Kidney (tissue), 14 donors: Measurements from ENCODE around the gene MEI4. TPM values are rescaled to one million over a fixed set of nuclear protein-coding genes. Genes with fewer than 3 reads are reported as not detected.

Source experiments
- DNase-seq, 5 donors: peaks; one replicate each; pipeline ENCODE4 v3.0.0-alpha.2; 2013 to 2020
- FAIRE-seq: peaks from 2 replicates; lab custom pipeline; 2012; peaks lifted over from hg19 to GRCh38; lab: Jason Lieb, UNC
- H3K27ac ChIP-seq, 2 donors: one replicate each; pipeline ENCODE4 v1.7.0; 2013; ENCODE audit warnings: low read depth in 2 of 2, low read length in 2 of 2, inconsistent platforms in 1 of 2
- H3K27me3 ChIP-seq: one replicate; pipeline ENCODE4 v1.7.1; 2013; ENCODE audit warnings: low read length, inconsistent platforms; ENCODE audit not compliant: control insufficient read depth, insufficient read depth
- H3K36me3 ChIP-seq, 3 donors: one replicate each; pipeline versions ENCODE4 v1.7.0 to v1.7.1; 2013; ENCODE audit warnings: low read length in 3 of 3, control low read depth in 1 of 3, inconsistent platforms in 1 of 3; ENCODE audit not compliant: insufficient read depth in 3 of 3, control insufficient read depth in 2 of 3
- H3K4me1 ChIP-seq, 3 donors: one replicate each; pipeline versions ENCODE4 v1.7.0 to v1.7.1; 2013; ENCODE audit warnings: low read length in 3 of 3, inconsistent platforms in 1 of 3, low read depth in 1 of 3; ENCODE audit not compliant: control insufficient read depth in 2 of 3, insufficient read depth in 2 of 3
- H3K4me3 ChIP-seq, 3 donors: one replicate each; pipeline versions ENCODE4 v1.7.0 to v1.8.1; 2013; ENCODE audit warnings: low read length in 3 of 3, control low read depth in 1 of 3, inconsistent platforms in 1 of 3
- H3K9ac ChIP-seq, 3 donors: one replicate each; pipeline versions ENCODE4 v1.7.0 to v1.7.1; 2013; ENCODE audit warnings: low read length in 3 of 3, control low read depth in 1 of 3, inconsistent platforms in 1 of 3
- H3K9me3 ChIP-seq, 3 donors: one replicate each; pipeline versions ENCODE4 v1.7.0 to v1.7.1; 2013; ENCODE audit warnings: low read length in 3 of 3, control low read depth in 1 of 3, inconsistent platforms in 1 of 3; ENCODE audit not compliant: control insufficient read depth in 2 of 3, insufficient read depth in 1 of 3
- CTCF ChIP-seq: IDR thresholded peaks from 3 replicates; pipeline ENCODE4 v1.5.1; 2012; ENCODE audit warnings: mild to moderate bottlenecking, moderate library complexity, borderline replicate concordance; ENCODE audit not compliant: insufficient read depth; ENCODE audit errors: extremely low read depth
- intact Hi-C: fragments of 100-400 bp; cut with DNase I; formaldehyde crosslinking; loops from one replicate; pipeline ENCODE4 v1.11.1; 2022
- polyA plus RNA-seq: library from polyadenylated mRNA; stranded (reverse); fragments of 350-450 nt; fragmentation: Illumina TruSeq; extraction: RNeasy Lipid Tissue Mini Kit (QIAGEN cat#74804); gene quantifications from one replicate; pipeline ENCODE4 v1.2.3, GENCODE V29; 2014; ENCODE audit warnings: low read depth, low replicate concordance; ENCODE audit not compliant: insufficient read depth
- total RNA-seq: library from RNA; stranded (reverse); fragmentation: NEBNext Ultra II Directional; extraction: Animal tissue kit (Norgen Biotek cat#: 25700); gene quantifications from one replicate; pipeline ENCODE4 v1.2.1, GENCODE V29; 2021
- donor health status: control.
- donor health status: control.
- donor health status: control.
- donor health status: control.
- donor health status: control.
- donor health status: DM: yes; HTN: yes; CAD: no.
- donor health status: Normal renal cell carcinoma (clear cell type).

Gene MEI4
- total and polyA plus RNA-seq, 2 donors from 2014 or later: 1.2 to 2.3 TPM

DNA sequence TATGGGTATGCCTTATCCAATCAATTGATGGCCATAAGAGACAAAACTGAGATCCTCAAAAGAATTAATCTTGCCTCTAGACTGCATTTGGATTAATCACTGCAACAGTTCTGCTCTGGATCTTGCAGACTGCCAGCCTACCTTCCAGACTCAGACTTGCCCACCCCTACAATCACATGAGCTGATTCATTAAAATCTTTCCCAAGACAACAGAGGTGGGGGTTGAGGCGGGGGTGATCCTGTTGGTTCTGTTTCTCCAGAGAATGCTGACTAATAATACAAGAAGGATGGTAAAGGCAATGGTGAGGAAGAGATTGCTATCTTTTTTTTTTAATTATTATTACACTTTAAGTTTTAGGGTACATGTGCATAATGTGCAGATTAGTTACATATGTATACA, 43.7 kb upstream of the MEI4 start:
- intact Hi-C loops: no loop called here

GRCh38 chr6:77619114-77619513, 33.7 kb upstream of the MEI4 start:
- DNase-seq (no peak), FAIRE-seq (no peak)
- intact Hi-C loops: no loop called here
- no peak for TF ChIP-seq CTCF
- H3K9me3 ChIP-seq: no peaks in the 10 kb centered on the region
- H3K27me3 ChIP-seq: no peaks in the 10 kb centered on the region
- no peaks in the 10 kb centered on the region for H3K36me3 ChIP-seq
- H3K9ac ChIP-seq: no peak overlapping the region
- no peak overlapping the region for H3K27ac ChIP-seq
- no peak overlapping the region for H3K4me3 ChIP-seq
- H3K4me1 ChIP-seq: no peaks in the 10 kb centered on the region

More for the DNA sequence above, 43.7 kb upstream of the MEI4 start:
- no peak for FAIRE-seq
- no peaks in the 10 kb centered on the region for H3K9me3 ChIP-seq
- H3K4me1 ChIP-seq: no peaks in the 10 kb centered on the region
- H3K27ac ChIP-seq: no peak overlapping the region
- H3K27me3 ChIP-seq: no peaks in the 10 kb centered on the region
- no peaks in the 10 kb centered on the region for H3K36me3 ChIP-seq
- no peak for DNase-seq
- no peak for TF ChIP-seq CTCF
- H3K4me3 ChIP-seq: no peak overlapping the region
- no peak overlapping the region for H3K9ac ChIP-seq

- H3K36me3 ChIP-seq: no peaks in the 10 kb centered on the region
- H3K9me3 ChIP-seq: no peaks in the 10 kb centered on the region
- H3K4me3 ChIP-seq: no peak overlapping the region
- H3K27me3 ChIP-seq: no peaks in the 10 kb centered on the region
- no peak overlapping the region for H3K27ac ChIP-seq
- FAIRE-seq: no peak
- intact Hi-C loops: no loop called here
- H3K4me1 ChIP-seq: no peaks in the 10 kb centered on the region
- no peak overlapping the region for H3K9ac ChIP-seq
- peak in 2 of 5 donors; percentile 11 to 15 for DNase-seq
- TF ChIP-seq CTCF: peak; percentile 50
Observed at GRCh38 chr6:77620278-77620882, 32.5 kb upstream of the MEI4 start.

- Histone ChIP-seq H3K9me3 (no peaks in the 10 kb centered on the region), H3K27me3 (no peaks in the 10 kb centered on the region), H3K36me3 (no peaks in the 10 kb centered on the region), H3K4me3 (no peak overlapping the region), H3K27ac (no peak overlapping the region), H3K9ac (no peak overlapping the region), H3K4me1 (no peaks in the 10 kb centered on the region)
- no peak for TF ChIP-seq CTCF
- intact Hi-C loops: no loop called here
- no peak for DNase-seq
- FAIRE-seq: no peak
Observed at GRCh38 chr6:77624515-77624914, 28.3 kb upstream of the MEI4 start.
